ENCODE data around the gene DGCR8. TPM values are rescaled to one million over a fixed set of nuclear protein-coding genes. Genes with fewer than 3 reads are reported as not detected.
"Not testable (repeated sequence)": the region's sequence is repeated elsewhere in the genome, so short reads cannot be mapped to it uniquely, and the experiment has no call there.

The DGCR8 gene
- total RNA-seq, 1 donor from 2014 or later = 35.5 TPM

DNA sequence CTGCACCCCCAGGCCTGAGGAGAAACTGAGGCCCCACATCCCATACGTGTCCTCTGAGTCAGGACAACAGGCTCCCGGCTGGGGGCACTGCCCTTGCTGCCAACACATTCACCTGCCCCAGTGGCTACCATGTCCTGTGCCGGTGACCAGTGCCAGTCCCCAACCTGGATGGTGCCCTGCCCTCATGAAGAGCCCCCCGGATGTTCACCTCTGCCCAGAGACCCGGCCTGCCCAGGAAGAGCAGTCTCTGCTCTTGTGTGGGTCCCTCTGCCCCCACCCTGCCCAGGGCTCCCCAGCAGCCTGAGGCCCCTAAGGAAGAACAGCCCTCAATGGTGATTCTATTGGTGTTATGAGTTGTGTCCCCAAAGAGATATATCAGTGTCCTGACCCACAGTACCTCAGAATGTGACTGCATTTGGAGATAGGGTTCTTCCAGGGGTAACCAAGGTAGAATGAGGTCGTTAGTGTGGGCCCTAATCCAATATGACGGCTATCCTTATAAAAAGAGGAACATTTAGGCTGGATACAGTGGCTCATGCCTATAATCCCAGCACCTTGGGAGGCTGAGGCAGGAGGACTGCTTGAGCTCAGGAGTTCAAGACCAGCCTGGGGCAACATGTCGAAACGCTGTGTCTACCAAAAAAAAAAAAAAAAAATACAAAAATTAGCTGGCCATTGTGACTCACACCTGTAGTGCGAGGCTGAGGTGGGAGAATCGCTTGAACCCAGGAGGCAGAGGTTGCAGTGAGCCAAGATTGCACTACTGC is 13.2 kb upstream of the DGCR8 start:
- H3K36me3 ChIP-seq = peaks cover 33% of the 10 kb centered on the region
- intact Hi-C loops (cut with DNase I) = no loop called here
- no peaks in the 10 kb centered on the region for H3K9me3 ChIP-seq
- DNase-seq = no peak
- no peak for ATAC-seq
- H3K27me3 ChIP-seq = no peaks in the 10 kb centered on the region
- TF ChIP-seq, protein P1, sequence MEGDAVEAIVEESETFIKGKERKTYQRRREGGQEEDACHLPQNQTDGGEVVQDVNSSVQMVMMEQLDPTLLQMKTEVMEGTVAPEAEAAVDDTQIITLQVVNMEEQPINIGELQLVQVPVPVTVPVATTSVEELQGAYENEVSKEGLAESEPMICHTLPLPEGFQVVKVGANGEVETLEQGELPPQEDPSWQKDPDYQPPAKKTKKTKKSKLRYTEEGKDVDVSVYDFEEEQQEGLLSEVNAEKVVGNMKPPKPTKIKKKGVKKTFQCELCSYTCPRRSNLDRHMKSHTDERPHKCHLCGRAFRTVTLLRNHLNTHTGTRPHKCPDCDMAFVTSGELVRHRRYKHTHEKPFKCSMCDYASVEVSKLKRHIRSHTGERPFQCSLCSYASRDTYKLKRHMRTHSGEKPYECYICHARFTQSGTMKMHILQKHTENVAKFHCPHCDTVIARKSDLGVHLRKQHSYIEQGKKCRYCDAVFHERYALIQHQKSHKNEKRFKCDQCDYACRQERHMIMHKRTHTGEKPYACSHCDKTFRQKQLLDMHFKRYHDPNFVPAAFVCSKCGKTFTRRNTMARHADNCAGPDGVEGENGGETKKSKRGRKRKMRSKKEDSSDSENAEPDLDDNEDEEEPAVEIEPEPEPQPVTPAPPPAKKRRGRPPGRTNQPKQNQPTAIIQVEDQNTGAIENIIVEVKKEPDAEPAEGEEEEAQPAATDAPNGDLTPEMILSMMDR (IDR thresholded peaks at IDR 0.05) = no peak
- H3K4me1 ChIP-seq = no peaks in the 10 kb centered on the region
- H3K27ac ChIP-seq = no peak overlapping the region
- no peak overlapping the region for H3K4me3 ChIP-seq

DNA sequence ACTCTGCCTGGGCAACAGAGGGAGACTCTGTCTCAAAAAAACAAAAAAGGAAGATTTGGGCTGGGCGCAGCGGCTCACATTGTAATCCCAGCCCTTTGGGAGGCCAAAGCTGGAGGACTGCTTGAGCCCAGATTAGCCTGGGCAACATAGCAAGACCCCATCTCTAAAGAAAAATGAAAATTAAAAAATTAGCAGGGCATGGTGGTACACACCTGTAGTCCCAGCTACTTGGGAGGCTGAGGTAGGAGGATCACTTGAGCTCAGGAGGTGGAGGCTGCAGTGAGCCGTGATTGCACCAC is 12.7 kb upstream of the DGCR8 start:
- H3K9me3 ChIP-seq; H3K4me3 ChIP-seq; H3K27me3 ChIP-seq; H3K4me1 ChIP-seq; DNase-seq; ATAC-seq; H3K27ac ChIP-seq; intact Hi-C loops (cut with DNase I): not testable (repeated sequence)
- H3K36me3 ChIP-seq = peaks cover 27% of the 10 kb centered on the region

DNA sequence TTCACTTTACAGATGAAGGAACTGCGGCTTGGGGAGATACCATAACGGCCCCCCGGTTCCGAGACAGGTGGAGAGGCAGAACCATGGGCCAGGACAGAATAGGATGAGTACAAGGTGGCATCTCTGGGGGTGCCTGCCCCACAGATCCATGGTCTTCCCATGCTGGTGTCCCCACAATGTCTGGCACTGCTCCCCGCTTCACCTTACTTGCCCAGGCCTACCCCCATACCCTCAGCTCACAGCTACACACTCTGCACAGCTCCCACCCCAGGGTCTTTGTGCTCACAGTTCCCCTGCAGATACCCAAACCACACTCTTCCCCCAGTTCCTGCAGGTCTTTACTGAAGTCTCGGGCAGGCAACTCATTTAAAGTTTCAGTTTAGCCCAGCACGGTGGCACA is 11.4 kb upstream of the DGCR8 start:
- Histone ChIP-seq H3K4me3 (no peak overlapping the region), H3K4me1 (no peaks in the 10 kb centered on the region), H3K9me3 (no peaks in the 10 kb centered on the region), H3K27me3 (no peaks in the 10 kb centered on the region), H3K27ac (no peak overlapping the region), H3K36me3 (peaks cover 14% of the 10 kb centered on the region)
- TF ChIP-seq, protein P1 (IDR thresholded peaks at IDR 0.05) = no peak
- DNase-seq = no peak
- intact Hi-C loops (cut with DNase I) = no loop called here
- no peak for ATAC-seq

DNA sequence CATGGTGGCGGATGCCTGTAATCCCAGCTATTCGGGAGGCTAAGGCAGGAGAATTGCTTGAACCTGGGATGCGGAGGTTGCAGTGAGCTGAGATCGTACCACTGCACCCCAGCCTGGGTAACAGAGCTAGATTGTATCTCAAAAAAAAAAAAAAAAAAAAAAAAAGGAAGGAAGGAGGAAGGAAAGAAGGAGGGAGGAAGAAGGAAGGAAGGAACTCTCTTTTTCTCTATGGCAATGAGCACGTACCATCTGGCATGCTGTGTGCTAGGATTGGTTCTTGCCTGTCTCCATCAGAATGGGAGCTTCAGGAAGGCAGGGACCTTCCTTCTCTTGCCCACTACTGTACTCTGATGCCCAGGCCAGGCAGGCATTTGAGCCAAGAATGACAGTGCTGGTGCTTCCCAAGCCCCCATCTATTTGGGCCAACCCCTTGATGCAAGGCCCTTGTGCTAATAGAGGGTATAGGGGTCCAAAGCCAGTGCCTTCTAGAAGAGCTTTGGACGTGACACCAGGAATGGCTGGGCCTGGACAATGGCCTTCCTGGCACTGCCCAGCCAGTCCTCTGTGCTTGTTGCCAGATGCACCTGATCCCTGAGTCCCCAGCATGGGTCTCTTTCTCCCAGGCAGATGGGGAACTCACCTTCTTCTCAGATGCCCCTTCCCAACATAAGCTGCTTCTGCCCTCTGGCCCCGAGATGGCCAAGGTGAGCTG is 10.6 kb upstream of the DGCR8 start:
- Histone ChIP-seq H3K27ac (no peak overlapping the region), H3K4me3 (no peak overlapping the region), H3K4me1 (no peaks in the 10 kb centered on the region), H3K27me3 (no peaks in the 10 kb centered on the region), H3K36me3 (peaks cover 6% of the 10 kb centered on the region), H3K9me3 (no peaks in the 10 kb centered on the region)
- TF ChIP-seq, protein P1 (IDR thresholded peaks at IDR 0.05) = no peak
- intact Hi-C loops (cut with DNase I) = no loop called here
- no peak for DNase-seq
- ATAC-seq = no peak

DNA sequence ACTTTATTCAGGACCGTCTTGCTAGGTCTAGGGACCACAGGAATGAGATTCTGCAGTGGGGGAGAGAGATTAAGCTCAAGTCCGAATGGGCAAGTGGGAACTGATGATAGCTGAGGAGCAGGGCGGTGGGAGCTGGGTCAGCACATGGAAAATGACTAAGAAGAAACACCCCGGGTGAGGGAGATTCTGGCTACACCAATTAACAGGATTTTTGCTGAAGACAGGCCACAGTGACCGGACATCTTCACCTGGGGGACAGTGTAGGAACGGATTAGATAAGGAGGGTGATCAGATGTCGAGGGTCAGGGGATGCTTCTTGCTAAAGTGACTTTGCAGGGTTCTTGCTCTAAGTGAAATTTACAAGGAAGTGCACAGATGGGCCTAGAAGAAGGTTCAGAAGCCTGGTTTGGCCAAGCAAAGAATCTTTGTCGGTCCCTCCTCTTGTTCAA is 8.5 kb upstream of the DGCR8 start:
- ATAC-seq (no peak), DNase-seq (no peak)
- no peak overlapping the region for H3K27ac ChIP-seq

More for the DNA sequence above, 8.5 kb upstream of the DGCR8 start:
- no peaks in the 10 kb centered on the region for H3K36me3 ChIP-seq
- H3K9me3 ChIP-seq = no peaks in the 10 kb centered on the region
- intact Hi-C loops (cut with DNase I) = no loop called here
- TF ChIP-seq, protein P1 (IDR thresholded peaks at IDR 0.05) = no peak
- no peaks in the 10 kb centered on the region for H3K27me3 ChIP-seq
- no peaks in the 10 kb centered on the region for H3K4me1 ChIP-seq
- no peak overlapping the region for H3K4me3 ChIP-seq
